Loucy (cell line): ENCODE results near the gene SCFD1.

Source experiments
- H2AFZ ChIP-seq: fragments of 200-600 bp; sonication (generic); 2 replicates; pipeline ENCODE4 v1.6.0; 2016; ENCODE audit warnings: antibody characterized with exemption, mild to moderate bottlenecking, low read length, moderate library complexity
- H3F3A ChIP-seq: fragments of 200-600 bp; 2 replicates; pipeline ENCODE4 v1.6.0; 2016; ENCODE audit warnings: antibody characterized with exemption, low read depth, mild to moderate bottlenecking
- H3K27me3 ChIP-seq: fragments of 200-600 bp; sonication (generic); 2 replicates; pipeline ENCODE4 v1.6.1; 2014; ENCODE audit warnings: low read length, mild to moderate bottlenecking; ENCODE audit not compliant: insufficient read depth, poor library complexity, severe bottlenecking
- H3K36me3 ChIP-seq: fragments of 200-600 bp; sonication (generic); 2 replicates; pipeline ENCODE4 v1.6.1; 2016; ENCODE audit warnings: low read length; ENCODE audit not compliant: insufficient read depth
- H3K4me1 ChIP-seq: fragments of 200-600 bp; sonication (generic); 2 replicates; pipeline ENCODE4 v1.5.1; 2014; ENCODE audit warnings: low read length, mild to moderate bottlenecking; ENCODE audit not compliant: insufficient read depth, poor library complexity, severe bottlenecking
- H3K4me2 ChIP-seq: fragments of 200-600 bp; sonication (generic); 2 replicates; pipeline ENCODE4 v1.6.0; 2014; ENCODE audit warnings: antibody characterized with exemption, low read length, low read depth, mild to moderate bottlenecking; ENCODE audit not compliant: poor library complexity, severe bottlenecking
- H3K4me3 ChIP-seq: fragments of 200-600 bp; sonication (generic); 2 replicates; pipeline ENCODE4 v1.5.1; 2014; ENCODE audit warnings: low read length, mild to moderate bottlenecking, mixed read lengths; ENCODE audit not compliant: poor library complexity, severe bottlenecking
- H3K79me2 ChIP-seq: fragments of 200-600 bp; sonication (generic); 2 replicates; pipeline ENCODE4 v1.6.1; 2014; ENCODE audit warnings: low read length; ENCODE audit not compliant: insufficient read depth
- H3K9ac ChIP-seq: fragments of 200-600 bp; sonication (generic); 2 replicates; pipeline ENCODE4 v1.6.0; 2014; ENCODE audit warnings: mild to moderate bottlenecking, low read depth, low read length, moderate library complexity; ENCODE audit not compliant: poor library complexity, severe bottlenecking
- H3K9me2 ChIP-seq: fragments of 200-600 bp; sonication (generic); replicated peaks from 2 replicates; pipeline ENCODE4 v1.6.1; 2016; ENCODE audit warnings: low read depth, low read length, mixed read lengths
- H3K9me3 ChIP-seq: fragments of 200-600 bp; sonication (generic); 2 replicates; pipeline ENCODE4 v1.6.1; 2014; ENCODE audit warnings: mild to moderate bottlenecking, antibody characterized with exemption, low read length, low read depth; ENCODE audit not compliant: insufficient read depth
- H4K20me1 ChIP-seq: fragments of 200-600 bp; sonication (generic); 2 replicates; pipeline ENCODE4 v1.6.0; 2014; ENCODE audit warnings: antibody characterized with exemption, low read length, mild to moderate bottlenecking; ENCODE audit not compliant: insufficient read depth, poor library complexity, severe bottlenecking
- CTCF ChIP-seq: fragments of 200-600 bp; sonication (generic); conservative IDR thresholded peaks from 2 replicates; pipeline ENCODE4 v1.5.1; 2014; ENCODE audit warnings: mild to moderate bottlenecking, antibody characterized with exemption, low read length
- EZH2phosphoT487 ChIP-seq: fragments of 200-600 bp; IDR thresholded peaks from 2 replicates; pipeline ENCODE4 v1.6.1; 2018; ENCODE audit warnings: antibody characterized with exemption, mild to moderate bottlenecking, moderate library complexity, borderline replicate concordance

Gene SCFD1

GRCh38 chr14:30771595-30771994, 149.5 kb downstream of the SCFD1 start:
- no peaks in the 10 kb centered on the region for H3K36me3 ChIP-seq
- no peak overlapping the region for H3K4me3 ChIP-seq
- H3K4me1 ChIP-seq, result no peaks in the 10 kb centered on the region
- TF ChIP-seq EZH2phosphoT487, result no peak
- TF ChIP-seq CTCF, result no peak
- H2AFZ ChIP-seq, result no peak overlapping the region
- no peaks in the 10 kb centered on the region for H3K27me3 ChIP-seq
- H3K79me2 ChIP-seq, result no peaks in the 10 kb centered on the region
- H3K9me2 ChIP-seq, result no peaks in the 10 kb centered on the region
- no peaks in the 10 kb centered on the region for H3K9me3 ChIP-seq
- H3K9ac ChIP-seq, result no peak overlapping the region
- no peaks in the 10 kb centered on the region for H3F3A ChIP-seq
- H4K20me1 ChIP-seq, result no peaks in the 10 kb centered on the region
- H3K4me2 ChIP-seq, result no peak overlapping the region

GRCh38 chr14:30779210-30779609, 157.1 kb downstream of the SCFD1 start:
- no peaks in the 10 kb centered on the region for H3K27me3 ChIP-seq
- no peaks in the 10 kb centered on the region for H4K20me1 ChIP-seq
- no peaks in the 10 kb centered on the region for H3K9me3 ChIP-seq
- no peaks in the 10 kb centered on the region for H3K4me1 ChIP-seq
- no peak for TF ChIP-seq CTCF
- H3F3A ChIP-seq, result no peaks in the 10 kb centered on the region
- H3K36me3 ChIP-seq, result no peaks in the 10 kb centered on the region
- H3K79me2 ChIP-seq, result no peaks in the 10 kb centered on the region
- no peak overlapping the region for H3K9ac ChIP-seq
- no peak overlapping the region for H3K4me3 ChIP-seq
- H2AFZ ChIP-seq, result no peak overlapping the region
- H3K9me2 ChIP-seq, result no peaks in the 10 kb centered on the region
- H3K4me2 ChIP-seq, result no peak overlapping the region
